ENCODE data around the gene CPNE1.

DNA sequence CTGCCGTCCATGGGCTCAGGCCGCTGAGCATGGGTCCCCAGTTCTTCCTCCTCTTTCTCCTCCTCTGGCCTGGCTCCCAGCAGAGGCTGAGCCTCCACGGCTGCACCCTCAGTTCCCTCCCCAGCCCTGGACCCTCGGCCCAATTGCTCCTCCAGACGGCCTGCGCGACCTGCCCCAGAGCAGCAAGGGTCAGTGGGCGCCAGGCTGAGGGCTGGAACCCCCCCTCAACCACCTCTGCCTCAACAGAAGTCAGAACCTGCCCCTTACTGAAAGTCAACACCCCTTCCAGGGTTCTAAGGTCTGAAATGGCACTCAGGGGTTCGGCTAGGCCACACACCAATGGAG is 65.0 kb downstream of the CPNE1 start:
- TF ChIP-seq, protein P1, sequence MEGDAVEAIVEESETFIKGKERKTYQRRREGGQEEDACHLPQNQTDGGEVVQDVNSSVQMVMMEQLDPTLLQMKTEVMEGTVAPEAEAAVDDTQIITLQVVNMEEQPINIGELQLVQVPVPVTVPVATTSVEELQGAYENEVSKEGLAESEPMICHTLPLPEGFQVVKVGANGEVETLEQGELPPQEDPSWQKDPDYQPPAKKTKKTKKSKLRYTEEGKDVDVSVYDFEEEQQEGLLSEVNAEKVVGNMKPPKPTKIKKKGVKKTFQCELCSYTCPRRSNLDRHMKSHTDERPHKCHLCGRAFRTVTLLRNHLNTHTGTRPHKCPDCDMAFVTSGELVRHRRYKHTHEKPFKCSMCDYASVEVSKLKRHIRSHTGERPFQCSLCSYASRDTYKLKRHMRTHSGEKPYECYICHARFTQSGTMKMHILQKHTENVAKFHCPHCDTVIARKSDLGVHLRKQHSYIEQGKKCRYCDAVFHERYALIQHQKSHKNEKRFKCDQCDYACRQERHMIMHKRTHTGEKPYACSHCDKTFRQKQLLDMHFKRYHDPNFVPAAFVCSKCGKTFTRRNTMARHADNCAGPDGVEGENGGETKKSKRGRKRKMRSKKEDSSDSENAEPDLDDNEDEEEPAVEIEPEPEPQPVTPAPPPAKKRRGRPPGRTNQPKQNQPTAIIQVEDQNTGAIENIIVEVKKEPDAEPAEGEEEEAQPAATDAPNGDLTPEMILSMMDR (IDR thresholded peaks at IDR 0.05) = no peak
- TF ChIP-seq POLR2A (IDR thresholded peaks at IDR 0.05) (no peak), EP300 (IDR thresholded peaks at IDR 0.05) (no peak), POLR2AphosphoS5 (IDR thresholded peaks at IDR 0.05) (no peak)
